H1 (cell line): Measurements from ENCODE around the gene TACSTD2. TPM values are rescaled to one million over a fixed set of nuclear protein-coding genes. Genes with fewer than 3 reads are reported as not detected.

Experiments
- CTCF ChIA-PET: fragments of 300-600 bp; sonication (Branson Sonifier 250); formaldehyde crosslinking; loops from one replicate; lab custom pipeline; 2021; ENCODE audit not compliant: partially characterized antibody; lab: Charles Lee
- POLR2A ChIA-PET: fragments of 300-600 bp; sonication (Branson Sonifier 250); formaldehyde crosslinking; loops from one replicate; lab custom pipeline; 2021; ENCODE audit warnings: inconsistent platforms; ENCODE audit not compliant: partially characterized antibody; lab: Charles Lee
- DNase-seq, 2 experiments: peaks; one replicate each; pipeline versions ENCODE4 v3.0.0 to v3.0.0-alpha.2; 2010 to 2022; ENCODE audit warnings: low spot score in 2 of 2, low read depth in 1 of 2, mixed read lengths in 1 of 2
- FAIRE-seq: peaks from 2 replicates; lab custom pipeline; 2011; peaks lifted over from hg19 to GRCh38; lab: Jason Lieb, UNC
- H2AFZ ChIP-seq: 2 replicates; pipeline ENCODE4 v1.8.1; 2012; ENCODE audit warnings: low read length, inconsistent platforms
- H2AK5ac ChIP-seq: 2 replicates; pipeline ENCODE4 v1.6.1; 2013; ENCODE audit warnings: low read depth, low read length
- H2BK120ac ChIP-seq: replicated peaks from 2 replicates; pipeline ENCODE3; 2013; ENCODE audit warnings: low read depth, low read length, inconsistent platforms
- H2BK12ac ChIP-seq: 2 replicates; pipeline ENCODE4 v1.6.1; 2013; ENCODE audit warnings: low read depth, low read length
- H2BK15ac ChIP-seq: 2 replicates; pipeline ENCODE4 v1.6.1; 2013; ENCODE audit warnings: low read length
- H2BK20ac ChIP-seq: 2 replicates; pipeline ENCODE4 v1.6.1; 2013; ENCODE audit warnings: low read length
- H2BK5ac ChIP-seq: 2 replicates; pipeline ENCODE4 v1.6.1; 2013; ENCODE audit warnings: low read depth, low read length
- H3K14ac ChIP-seq: 2 replicates; pipeline ENCODE4 v1.6.1; 2013; ENCODE audit warnings: inconsistent platforms; ENCODE audit not compliant: insufficient read length
- H3K18ac ChIP-seq: 2 replicates; pipeline ENCODE4 v1.6.1; 2013; ENCODE audit warnings: low read length; ENCODE audit errors: extremely low read depth
- H3K23ac ChIP-seq: 2 replicates; pipeline ENCODE4 v1.6.1; 2013; ENCODE audit warnings: inconsistent platforms; ENCODE audit not compliant: insufficient read length
- H3K23me2 ChIP-seq: 2 replicates; pipeline ENCODE4 v1.6.1; 2013; ENCODE audit warnings: low read depth, low read length
- H3K27ac ChIP-seq: 2 replicates; pipeline ENCODE4 v1.6.1; 2011; ENCODE audit warnings: low read depth, low read length, inconsistent platforms
- H3K27me3 ChIP-seq, 4 experiments: replicated peaks in 1 of 4; 1 replicate in 1 of 4; 2 replicates in 3 of 4; pipeline versions ENCODE4 v1.6.1 to v1.8.1; 2011 to 2013; ENCODE audit warnings: low read length in 3 of 4, mild to moderate bottlenecking in 3 of 4, inconsistent platforms in 2 of 4, mixed read lengths in 2 of 4, moderate library complexity in 1 of 4; ENCODE audit not compliant: control insufficient read depth in 3 of 4, insufficient read depth in 3 of 4; ENCODE audit errors: extremely low read depth in 1 of 4
- H3K36me3 ChIP-seq, 4 experiments: 2 replicates each; pipeline versions ENCODE4 v1.6.1 to v1.8.1; 2011 to 2013; ENCODE audit warnings: mild to moderate bottlenecking in 4 of 4, low read length in 3 of 4, moderate library complexity in 2 of 4, control low read depth in 1 of 4, inconsistent platforms in 1 of 4; ENCODE audit not compliant: insufficient read depth in 4 of 4, control insufficient read depth in 2 of 4
- H3K4ac ChIP-seq: replicated peaks from 2 replicates; pipeline ENCODE3; 2013; ENCODE audit warnings: low read length, low read depth, mixed read lengths, inconsistent platforms; ENCODE audit not compliant: insufficient read length
- H3K4me1 ChIP-seq, 4 experiments: replicated peaks in 1 of 4; 1 replicate in 1 of 4; 2 replicates in 3 of 4; pipeline versions ENCODE4 v1.6.1 to v1.8.1; 2011 to 2013; ENCODE audit warnings: low read length in 3 of 4, inconsistent platforms in 2 of 4, mixed read lengths in 1 of 4; ENCODE audit not compliant: insufficient read depth in 4 of 4, control insufficient read depth in 3 of 4
- H3K4me2 ChIP-seq, 2 experiments: 2 replicates each; pipeline versions ENCODE4 v1.6.1 to v1.8.1; 2011 to 2013; ENCODE audit warnings: low read depth in 2 of 2, low read length in 2 of 2, control low read depth in 1 of 2, inconsistent platforms in 1 of 2, mild to moderate bottlenecking in 1 of 2; ENCODE audit not compliant: insufficient read depth in 1 of 2
- H3K4me3 ChIP-seq, 4 experiments: fragments of 200-600, 300-600 bp in 1 of 4; sonication (generic), shearing (Covaris generic), sonication (Bioruptor Twin) in 1 of 4; 2 replicates each; pipeline versions ENCODE4 v1.5.1 to v1.8.1; 2011 to 2016; ENCODE audit warnings: low read length in 4 of 4, low read depth in 3 of 4, control low read depth in 2 of 4, inconsistent platforms in 2 of 4, mild to moderate bottlenecking in 2 of 4, mixed read lengths in 1 of 4, moderate library complexity in 1 of 4; ENCODE audit not compliant: insufficient read depth in 2 of 4; ENCODE audit errors: extremely low read depth in 1 of 4
- H3K56ac ChIP-seq: replicated peaks from 2 replicates; pipeline ENCODE3; 2013; ENCODE audit warnings: low read depth, mild to moderate bottlenecking, mixed read lengths, low read length, inconsistent platforms; ENCODE audit not compliant: insufficient read length
- H3K79me1 ChIP-seq: 2 replicates; pipeline ENCODE4 v1.6.1; 2013; ENCODE audit warnings: low read depth, low read length, control low read depth
- H3K79me2 ChIP-seq, 2 experiments: 2 replicates each; pipeline versions ENCODE4 v1.6.1 to v1.8.1; 2012 to 2013; ENCODE audit warnings: low read length in 2 of 2, mild to moderate bottlenecking in 2 of 2, inconsistent platforms in 1 of 2; ENCODE audit not compliant: insufficient read depth in 2 of 2, control insufficient read depth in 1 of 2
- H3K9ac ChIP-seq, 4 experiments: replicated peaks in 1 of 4; 1 replicate in 1 of 4; 2 replicates in 3 of 4; pipeline versions ENCODE4 v1.6.1 to v1.8.1; 2011 to 2013; ENCODE audit warnings: low read depth in 3 of 4, low read length in 3 of 4, control low read depth in 2 of 4, mild to moderate bottlenecking in 2 of 4, moderate library complexity in 2 of 4, inconsistent platforms in 1 of 4; ENCODE audit errors: extremely low read depth in 1 of 4
- H3K9me3 ChIP-seq, 2 experiments: 2 replicates each; pipeline versions ENCODE4 v1.6.1 to v1.8.1; 2012 to 2013; ENCODE audit warnings: mild to moderate bottlenecking in 2 of 2, moderate library complexity in 2 of 2, control low read depth in 1 of 2, inconsistent platforms in 1 of 2, low read depth in 1 of 2, low read length in 1 of 2, mixed read lengths in 1 of 2; ENCODE audit not compliant: insufficient read depth in 2 of 2
- H4K20me1 ChIP-seq, 2 experiments: replicated peaks in 1 of 2; 2 replicates each; pipeline versions ENCODE3 to v1.8.1; 2011 to 2013; ENCODE audit warnings: inconsistent platforms in 2 of 2, low read length in 2 of 2, mild to moderate bottlenecking in 1 of 2; ENCODE audit not compliant: insufficient read depth in 2 of 2, control insufficient read depth in 1 of 2
- H4K5ac ChIP-seq: 2 replicates; pipeline ENCODE4 v1.6.1; 2013; ENCODE audit warnings: low read length, low read depth, mixed read lengths, inconsistent platforms; ENCODE audit not compliant: insufficient read length
- H4K8ac ChIP-seq: 2 replicates; pipeline ENCODE4 v1.8.0; 2013; ENCODE audit warnings: mild to moderate bottlenecking, moderate library complexity, low read length, inconsistent platforms; ENCODE audit not compliant: insufficient read depth; ENCODE audit errors: extremely low read depth
- H4K91ac ChIP-seq: replicated peaks from 2 replicates; pipeline ENCODE3; 2013; ENCODE audit warnings: low read length, mixed read lengths, inconsistent platforms; ENCODE audit not compliant: insufficient read length
- BRCA1 ChIP-seq: IDR thresholded peaks from 2 replicates; pipeline ENCODE4 v1.6.1; 2012; ENCODE audit warnings: low read depth, low read length, improper control_type of control experiment
- CHD1 ChIP-seq: IDR thresholded peaks from 2 replicates; pipeline ENCODE4 v1.6.1; 2012; ENCODE audit warnings: low read depth, low read length, improper control_type of control experiment
- CREB1 ChIP-seq: IDR thresholded peaks from 2 replicates; pipeline ENCODE4 v1.6.1; 2012; ENCODE audit warnings: inconsistent platforms
- E2F6 ChIP-seq: IDR thresholded peaks from 2 replicates; pipeline ENCODE4 v1.6.1; 2012; ENCODE audit warnings: inconsistent platforms
- GABPA ChIP-seq: IDR thresholded peaks from 2 replicates; pipeline ENCODE4 v1.6.1; 2011; ENCODE audit warnings: mild to moderate bottlenecking, low read length, moderate library complexity, borderline replicate concordance; ENCODE audit not compliant: insufficient read depth
- JUN ChIP-seq: IDR thresholded peaks from 2 replicates; pipeline ENCODE4 v1.6.1; 2011; ENCODE audit warnings: low read depth, mild to moderate bottlenecking, improper control_type of control experiment, low read length
- JUND ChIP-seq: IDR thresholded peaks from 2 replicates; pipeline ENCODE4 v1.6.1; 2011; ENCODE audit warnings: mild to moderate bottlenecking, improper control_type of control experiment, low read length
- POLR2AphosphoS5 ChIP-seq: IDR thresholded peaks from 2 replicates; pipeline ENCODE4 v1.6.1; 2011; ENCODE audit warnings: low read depth, low read length
- TAF7 ChIP-seq: optimal IDR thresholded peaks from 2 replicates; pipeline ENCODE3; 2011; ENCODE audit warnings: low read depth, mild to moderate bottlenecking, inconsistent platforms, low read length, moderate library complexity, borderline replicate concordance
- TEAD4 ChIP-seq: IDR thresholded peaks from 2 replicates; pipeline ENCODE4 v1.6.1; 2012; ENCODE audit warnings: low read depth, low read length, inconsistent platforms, mixed read lengths
- YY1 ChIP-seq: IDR thresholded peaks from 2 replicates; pipeline ENCODE4 v1.6.1; 2011; ENCODE audit warnings: low read depth, mild to moderate bottlenecking, low read length
- WGBS, 2 experiments: shearing (Covaris generic) in 1 of 2; methylation state at CpG; one replicate each; pipeline versions ENCODE4 v1.1.6 to v1.1.7; 2013 to 2015; ENCODE audit warnings: low lambda C conversion rate in 2 of 2, mixed read lengths in 2 of 2, inconsistent platforms in 1 of 2, low coverage in 1 of 2, missing lambda C conversion rate in 1 of 2; ENCODE audit not compliant: insufficient replicate concordance in 2 of 2, insufficient coverage in 1 of 2, insufficient read length in 1 of 2; ENCODE audit errors: extremely low coverage in 1 of 2, missing lambda C conversion rate in 1 of 2; 5-methylcytosine and 5-hydroxymethylcytosine counted together
- polyA plus RNA-seq, 7 experiments: library from polyadenylated mRNA; depleted of rRNA in 3 of 7; stranded (reverse) in 5 of 7; unstranded in 2 of 7; fragments of >200 nt in 5 of 7; fragments of 200-250 nt in 2 of 7; gene quantifications; 1 replicate in 5 of 7; 2 replicates in 1 of 7; 4 replicates in 1 of 7; pipeline versions ENCODE4 v1.2.1 to v1.2.3, GENCODE V29; 2011 to 2013; ENCODE audit warnings: missing spikeins in 2 of 7, mixed read lengths in 2 of 7
- total RNA-seq: library from RNA; stranded (reverse); fragmentation: NEBNext Ultra II Directional; extraction: Animal tissue kit (Norgen Biotek cat#: 25700); gene quantifications from 2 replicates; pipeline ENCODE4 v1.2.1, GENCODE V29; 2021
- TF ChIP-seq, protein P1 (sequence below): IDR thresholded peaks from 2 replicates; pipeline ENCODE4 v1.6.1; 2011; ENCODE audit warnings: low read length, improper control_type of control experiment

The TACSTD2 gene
- total and polyA plus RNA-seq, 2 of the 8 experiments (the other 6 are each of a cell fraction or from before 2014, with no cell fraction given), result 0.76 to 0.85 TPM

DNA sequence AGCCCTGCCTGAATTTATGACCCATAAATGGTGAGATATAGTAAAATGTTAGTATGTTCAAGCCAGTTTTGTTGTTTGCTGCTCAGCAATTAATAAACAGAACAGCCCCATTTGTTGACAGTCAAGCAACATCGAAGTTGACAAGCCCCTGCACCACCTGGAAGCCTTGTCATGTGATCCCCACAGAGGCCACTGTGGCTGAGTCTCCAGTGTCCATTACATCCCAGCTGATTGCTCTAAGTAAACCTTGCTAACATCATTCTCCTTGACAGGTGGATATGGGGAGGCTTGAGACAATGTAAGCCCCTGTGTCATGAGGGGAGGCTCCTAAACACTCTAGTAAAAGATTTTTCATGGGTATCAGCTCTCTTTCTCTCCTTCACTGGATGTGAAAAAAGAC is 17.5 kb upstream of the TACSTD2 start:
- H3K4me3 ChIP-seq, result no peak overlapping the region
- 89% methylated on average over 1 of the region's 1 CpG; no CpG with 5 or more reads in 1 of the 2 experiments for WGBS, 2 experiments
- H3K27me3 ChIP-seq, result no peaks in the 10 kb centered on the region; a peak in 1 of 7 replicates
- H4K91ac ChIP-seq, result no peak overlapping the region
- no peaks in the 10 kb centered on the region for H3K9me3 ChIP-seq
- no peak overlapping the region for H2AK5ac ChIP-seq
- POLR2A ChIA-PET, result no interaction called here
- no peak overlapping the region for H2BK5ac ChIP-seq
- H3K56ac ChIP-seq, result no peak overlapping the region
- no peak overlapping the region for H4K8ac ChIP-seq
- H3K4ac ChIP-seq, result no peak overlapping the region
- H3K27ac ChIP-seq, result no peak overlapping the region
- no peak overlapping the region for H3K4me2 ChIP-seq
- no peaks in the 10 kb centered on the region for H3K79me2 ChIP-seq
- no peak overlapping the region for H2BK15ac ChIP-seq
- H2BK20ac ChIP-seq, result no peak overlapping the region
- no peaks in the 10 kb centered on the region for H3K4me1 ChIP-seq
- H4K5ac ChIP-seq, result no peak overlapping the region
- H3K23ac ChIP-seq, result no peak overlapping the region
- FAIRE-seq (no peak), DNase-seq (no peak)
- H3K36me3 ChIP-seq, result no peaks in the 10 kb centered on the region
- H2BK120ac ChIP-seq, result no peak overlapping the region
- no peak overlapping the region for H3K9ac ChIP-seq
- no peaks in the 10 kb centered on the region for H3K23me2 ChIP-seq
- H3K79me1 ChIP-seq, result no peaks in the 10 kb centered on the region
- TF ChIP-seq CHD1 (no peak), GABPA (no peak), CREB1 (no peak), JUND (no peak), E2F6 (no peak), POLR2AphosphoS5 (no peak), BRCA1 (no peak), TEAD4 (no peak), TAF7 (no peak), YY1 (no peak), JUN (no peak)
- TF ChIP-seq, protein P1, sequence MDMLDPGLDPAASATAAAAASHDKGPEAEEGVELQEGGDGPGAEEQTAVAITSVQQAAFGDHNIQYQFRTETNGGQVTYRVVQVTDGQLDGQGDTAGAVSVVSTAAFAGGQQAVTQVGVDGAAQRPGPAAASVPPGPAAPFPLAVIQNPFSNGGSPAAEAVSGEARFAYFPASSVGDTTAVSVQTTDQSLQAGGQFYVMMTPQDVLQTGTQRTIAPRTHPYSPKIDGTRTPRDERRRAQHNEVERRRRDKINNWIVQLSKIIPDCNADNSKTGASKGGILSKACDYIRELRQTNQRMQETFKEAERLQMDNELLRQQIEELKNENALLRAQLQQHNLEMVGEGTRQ, result no peak
- H2AFZ ChIP-seq, result no peak overlapping the region
- H4K20me1 ChIP-seq, result no peaks in the 10 kb centered on the region
- H3K14ac ChIP-seq, result no peak overlapping the region
- no peak overlapping the region for H2BK12ac ChIP-seq
- no peak overlapping the region for H3K18ac ChIP-seq
- CTCF ChIA-PET, result interaction anchor here (1.2 to 1.3 kb wide), 2 partner anchors 15 to 58 kb away, joined by 3 to 4 read pairs; no protein-coding TSS in a partner anchor
